HepG2 (cell line): ENCODE data around the gene HID1. TPM values are rescaled to one million over a fixed set of nuclear protein-coding genes. Genes with fewer than 3 reads are reported as not detected.
"Not testable (repeated sequence)": the region's sequence is repeated elsewhere in the genome, so short reads cannot be mapped to it uniquely, and the experiment has no call there.

ENCODE experiments used
- ATAC-seq: fragments of 200-7000 bp; cut with Tn5 transposase; 3 replicates; pipeline ENCODE4 v1.9.1; 2020; ENCODE audit warnings: mild to moderate bottlenecking, moderate library complexity
- BruUV-seq: library from RNA; stranded (reverse); fragments of 400-500 nt; replicated peaks from 2 replicates; lab custom pipeline; 2021; lab: Mats Ljungman, UMichigan
- CTCF ChIA-PET: fragments of 300-600 bp; formaldehyde crosslinking; extraction: SDS; loops from one replicate; lab custom pipeline; 2021; ENCODE audit warnings: low total read pairs, inconsistent platforms, low intra/inter-chr PET ratio; lab: Yijun Ruan, JAX
- POLR2A ChIA-PET: fragments of 350-600 bp; sonication (Branson Sonifier 250); formaldehyde crosslinking; loops from one replicate; lab custom pipeline; 2020; ENCODE audit warnings: antibody characterized with exemption, inconsistent platforms; lab: Yijun Ruan, JAX
- DNase-seq: peaks from one replicate; pipeline ENCODE4 v3.0.0-alpha.2; 2015; ENCODE audit warnings: low spot score
- FAIRE-seq: peaks from 3 replicates; lab custom pipeline; 2011; peaks lifted over from hg19 to GRCh38; lab: Jason Lieb, UNC
- H2AFZ ChIP-seq: one replicate; pipeline ENCODE4 v1.6.1; 2011; ENCODE audit warnings: low read length, inconsistent platforms
- H3K27ac ChIP-seq: fragments of 300-600 bp; 3 replicates; pipeline ENCODE4 v1.8.0; 2011; ENCODE audit warnings: mixed run types, mild to moderate bottlenecking, mixed read lengths, low read length, inconsistent platforms; ENCODE audit not compliant: insufficient read depth; ENCODE audit errors: extremely low read length
- H3K27me3 ChIP-seq, 2 experiments: fragments of 200-600 bp in 1 of 2; 2 replicates in 1 of 2; 3 replicates in 1 of 2; pipeline versions ENCODE4 v1.6.0 to v1.8.0; 2011; ENCODE audit warnings: low read length in 2 of 2, mild to moderate bottlenecking in 2 of 2, moderate library complexity in 2 of 2, inconsistent platforms in 1 of 2; ENCODE audit not compliant: insufficient read depth in 2 of 2, control insufficient read depth in 1 of 2
- H3K36me3 ChIP-seq, 2 experiments: fragments of 200-600 bp in 1 of 2; replicated peaks in 1 of 2; 2 replicates in 1 of 2; 3 replicates in 1 of 2; pipeline versions ENCODE4 v1.5.1 to v1.8.0; 2011; ENCODE audit warnings: low read length in 2 of 2, inconsistent platforms in 1 of 2; ENCODE audit not compliant: insufficient read depth in 2 of 2, control insufficient read depth in 1 of 2
- H3K4me1 ChIP-seq: 2 replicates; pipeline ENCODE4 v1.5.1; 2012; ENCODE audit warnings: low read length, inconsistent platforms; ENCODE audit not compliant: insufficient read depth
- H3K4me2 ChIP-seq: 2 replicates; pipeline ENCODE4 v1.6.0; 2011; ENCODE audit warnings: low read depth, low read length, inconsistent platforms
- H3K4me3 ChIP-seq, 3 experiments: fragments of 200-600 bp in 1 of 3; sonication (generic), shearing (Covaris generic) in 1 of 3; replicated peaks in 1 of 3; 2 replicates each; pipeline ENCODE4 v1.5.1; 2011 to 2016; ENCODE audit warnings: low read length in 3 of 3, inconsistent platforms in 2 of 3, low read depth in 2 of 3, mild to moderate bottlenecking in 2 of 3, control low read depth in 1 of 3, mixed read lengths in 1 of 3; ENCODE audit not compliant: insufficient read depth in 1 of 3
- H3K79me2 ChIP-seq: one replicate; pipeline ENCODE4 v1.6.1; 2011; ENCODE audit warnings: low read length, inconsistent platforms; ENCODE audit not compliant: insufficient read depth
- H3K9ac ChIP-seq: 2 replicates; pipeline ENCODE4 v1.6.0; 2011; ENCODE audit warnings: mild to moderate bottlenecking, low read depth, low read length, inconsistent platforms; ENCODE audit not compliant: insufficient read depth
- H3K9me3 ChIP-seq: 2 replicates; pipeline ENCODE4 v1.5.1; 2012; ENCODE audit warnings: mild to moderate bottlenecking, low read length
- H4K20me1 ChIP-seq: 2 replicates; pipeline ENCODE4 v1.6.0; 2011; ENCODE audit warnings: inconsistent platforms, mild to moderate bottlenecking, low read length, moderate library complexity; ENCODE audit not compliant: insufficient read depth
- NFYB ChIP-seq: sonication (generic); formaldehyde crosslinking; IDR thresholded peaks from 2 replicates; pipeline ENCODE4 v1.4.0; 2020; ENCODE audit warnings: missing genetic modification reagents
- NFYC ChIP-seq: IDR thresholded peaks from 2 replicates; pipeline ENCODE4 v1.6.1; 2016; ENCODE audit warnings: missing genetic modification reagents, missing compliant biosample characterization
- ZNF335 ChIP-seq: sonication (generic); formaldehyde crosslinking; IDR thresholded peaks from 2 replicates; pipeline ENCODE4 v1.4.0; 2020; ENCODE audit warnings: missing genetic modification reagents
- ZNF768 ChIP-seq: sonication (generic); formaldehyde crosslinking; IDR thresholded peaks from 2 replicates; pipeline ENCODE4 v1.4.0; 2020; ENCODE audit warnings: missing genetic modification reagents
- WGBS: methylation state at CpG from one replicate; pipeline ENCODE4 v1.1.6; 2017; ENCODE audit warnings: low lambda C conversion rate; 5-methylcytosine and 5-hydroxymethylcytosine counted together
- in situ Hi-C: cut with HindIII; loops from 2 replicates; pipeline ENCODE4 v1.10.0; 2017; ENCODE audit warnings: low pct_unique_long_range_greater_than_20kb; ENCODE audit not compliant: extremely low pct_ligation_motif_present
- intact Hi-C: fragments of 100-400 bp; cut with micrococcal nuclease; formaldehyde crosslinking; loops from one replicate; pipeline ENCODE4 v1.10.0; 2022; ENCODE audit not compliant: unreplicated experiment
- polyA plus RNA-seq, 8 experiments: library from polyadenylated mRNA; depleted of rRNA in 3 of 8; stranded (reverse) in 7 of 8; unstranded in 1 of 8; fragments of >200 nt; fragmentation: Illumina TruSeq in 4 of 8; extraction: Trizol in 4 of 8; gene quantifications; 2 replicates each; pipeline versions ENCODE4 v1.2.1 to v1.2.3, GENCODE V29; 2011 to 2016; ENCODE audit warnings: low read depth in 4 of 8, missing spikeins in 1 of 8, mixed read lengths in 1 of 8; ENCODE audit not compliant: insufficient read depth in 1 of 8
- total RNA-seq, 5 experiments: library from RNA; depleted of rRNA; stranded (reverse); fragments of >200 nt; fragmentation: Illumina TruSeq; extraction: Trizol; gene quantifications; 2 replicates each; pipeline ENCODE4 v1.2.3, GENCODE V29; 2016; ENCODE audit warnings: low read depth in 1 of 5
- TF ChIP-seq, protein P1 (sequence below): IDR thresholded peaks from 2 replicates; pipeline ENCODE4 v1.6.1; 2016; ENCODE audit warnings: missing biosample characterization, missing genetic modification reagents, low read depth

HID1 gene
- total and polyA plus RNA-seq, 2 of the 13 experiments (the other 11 are each of a cell fraction or from before 2014, with no cell fraction given): 2.1 to 10.6 TPM

DNA sequence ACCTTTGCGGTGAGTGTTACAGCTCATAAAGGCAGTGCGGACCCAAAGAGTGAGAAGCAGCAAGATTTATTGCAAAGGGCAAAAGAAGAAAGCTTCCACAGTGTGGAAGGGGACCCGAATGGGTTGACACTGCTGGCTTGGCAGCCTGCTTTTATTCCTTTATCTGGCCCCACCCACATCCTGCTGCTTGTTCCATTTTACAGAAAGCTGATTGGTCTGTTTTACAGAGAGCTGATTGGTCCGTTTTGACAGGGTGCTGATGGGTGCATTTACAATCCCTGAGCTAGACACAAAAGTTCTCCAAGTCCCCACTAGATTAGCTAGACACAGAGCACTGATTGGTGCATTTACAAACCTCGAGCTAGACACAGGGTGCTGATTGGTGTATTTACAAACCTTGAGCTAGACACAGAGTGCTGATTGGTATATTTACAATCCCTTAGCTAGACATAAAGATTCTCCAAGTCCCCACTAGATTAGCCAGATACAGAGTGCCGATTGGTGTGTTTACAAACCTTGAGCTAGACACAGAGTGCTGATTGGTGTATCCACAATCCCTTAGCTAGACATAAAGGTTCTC, 66.3 kb downstream of the HID1 start:
- CTCF ChIA-PET: not testable (repeated sequence)

DNA sequence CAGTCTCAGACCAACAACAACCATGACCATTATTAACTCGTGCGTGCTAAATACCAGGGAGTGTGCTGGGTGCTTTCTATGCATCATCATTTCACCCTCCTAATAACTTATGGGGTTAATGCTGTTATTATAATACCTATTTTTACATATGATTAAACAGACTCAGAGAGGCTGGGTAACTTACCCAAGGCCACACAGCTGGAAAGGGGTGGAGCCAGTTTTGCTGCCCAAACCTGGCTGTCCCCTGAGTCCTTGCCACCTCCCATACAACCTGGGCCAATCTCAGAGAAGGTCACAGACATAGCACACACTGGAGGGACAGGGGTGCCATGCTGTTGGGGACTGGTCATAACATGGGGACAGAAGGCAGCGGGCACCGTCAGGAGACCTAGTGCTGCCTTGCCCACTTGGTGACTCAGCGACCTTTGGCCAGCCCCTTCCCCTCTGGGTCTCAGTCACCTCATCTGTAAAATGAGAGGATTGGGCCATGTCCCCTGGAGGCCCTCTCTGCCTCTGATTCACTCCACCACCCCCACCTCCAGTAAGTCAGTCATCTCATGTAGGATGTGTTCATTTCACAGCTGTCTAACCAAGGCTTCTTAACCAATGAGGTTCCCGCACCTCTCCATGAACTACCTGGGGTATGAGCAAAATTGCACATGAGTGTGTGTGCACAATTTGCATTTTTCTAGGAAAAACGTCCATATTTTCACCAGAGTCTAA, 67.7 kb downstream of the HID1 start:
- POLR2A ChIA-PET: no interaction called here
- intact Hi-C loops (no loop called here), in situ Hi-C loops (no loop called here)
- no peak overlapping the region for H3K4me2 ChIP-seq
- ATAC-seq (no peak), FAIRE-seq (no peak), DNase-seq (no peak)
- no TSS peak for BruUV-seq
- H3K9me3 ChIP-seq: no peaks in the 10 kb centered on the region
- no peaks in the 10 kb centered on the region for H4K20me1 ChIP-seq
- WGBS: 31% methylated on average over 4 of the region's 7 CpGs
- 0 out of 2 replicates have a peak, but pooled peaks cover 6% of the 10 kb centered on the region for H3K4me1 ChIP-seq
- H3K36me3 ChIP-seq: no peaks in the 10 kb centered on the region
- H3K9ac ChIP-seq: no peak overlapping the region
- H3K79me2 ChIP-seq: no peaks in the 10 kb centered on the region
- no peak overlapping the region for H3K27ac ChIP-seq
- no peak overlapping the region for H2AFZ ChIP-seq
- peaks cover 9 to 47% of the 10 kb centered on the region in 2 experiments for H3K27me3 ChIP-seq
- TF ChIP-seq ZNF768 (CRISPR knock-in tag) (peak; percentile 93), ZNF335 (no peak)
- TF ChIP-seq, protein P1, sequence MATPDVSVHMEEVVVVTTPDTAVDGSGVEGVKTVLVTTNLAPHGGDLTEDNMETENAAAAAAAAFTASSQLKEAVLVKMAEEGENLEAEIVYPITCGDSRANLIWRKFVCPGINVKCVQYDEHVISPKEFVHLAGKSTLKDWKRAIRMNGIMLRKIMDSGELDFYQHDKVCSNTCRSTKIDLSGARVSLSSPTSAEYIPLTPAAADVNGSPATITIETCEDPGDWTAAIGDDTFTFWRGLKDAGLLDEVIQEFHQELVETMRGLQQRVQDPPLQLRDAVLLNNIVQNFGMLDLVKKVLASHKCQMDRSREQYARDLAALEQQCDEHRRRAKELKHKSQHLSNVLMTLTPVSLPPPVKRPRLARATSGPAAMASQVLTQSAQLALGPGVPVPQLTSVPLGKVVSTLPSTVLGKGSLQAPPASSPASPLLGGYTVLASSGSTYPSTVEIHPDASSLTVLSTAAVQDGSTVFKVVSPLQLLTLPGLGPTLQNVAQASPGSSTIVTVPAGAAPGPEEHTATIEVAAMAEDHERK (CRISPR knock-in tag): no peak
- CTCF ChIA-PET: no interaction called here
- no peak overlapping the region for H3K4me3 ChIP-seq

More for the DNA sequence above, 66.3 kb downstream of the HID1 start:
- H3K36me3 ChIP-seq, intact Hi-C loops, in situ Hi-C loops, H3K27ac ChIP-seq, H3K9me3 ChIP-seq, H3K4me3 ChIP-seq, H3K79me2 ChIP-seq, FAIRE-seq, H3K4me2 ChIP-seq, H3K9ac ChIP-seq, DNase-seq, BruUV-seq, H4K20me1 ChIP-seq, ATAC-seq, H2AFZ ChIP-seq: not testable (repeated sequence)
- Histone ChIP-seq H3K4me1 (peaks cover 14% of the 10 kb centered on the region; the same call in 1 of the 2 replicates), H3K27me3 (peaks cover 5 to 32% of the 10 kb centered on the region in 2 experiments)
- POLR2A ChIA-PET: interaction anchor here (1.4 to 2.0 kb wide), 2 partner anchors 33 to 55 kb away, joined by 3 to 12 read pairs; partner anchors contain the start of gene FDXR
- peak; percentile 77 for TF ChIP-seq NFYB
- TF ChIP-seq NFYC: peak; percentile 69
- 33% methylated on average over 5 of the region's 6 CpGs for WGBS
